ENCODE measurements around the gene WDR90.
"Not testable (repeated sequence)": the region's sequence is repeated elsewhere in the genome, so short reads cannot be mapped to it uniquely, and the experiment has no call there.

The WDR90 gene

GRCh38 chr16:712740-713250 is 63.6 kb downstream of the WDR90 start:
- H3K4me3 ChIP-seq (ENCODE audit: low read length), result not testable (repeated sequence)
- TF ChIP-seq CTCF (IDR thresholded peaks at IDR 0.05; ENCODE audit: insufficient read depth, low read depth, low read length, missing control alignments), result peak; percentile 50
- DNase-seq (ENCODE audit: low read depth), result peak; percentile 96

GRCh38 chr16:714079-714478 is 64.9 kb downstream of the WDR90 start:
- H3K4me3 ChIP-seq (ENCODE audit: low read length), result no peak overlapping the region
- TF ChIP-seq CTCF (IDR thresholded peaks at IDR 0.05; ENCODE audit: insufficient read depth, low read depth, low read length, missing control alignments), result no peak
- peak; percentile 56 for DNase-seq (ENCODE audit: low read depth)

- peak; percentile 93 for DNase-seq (ENCODE audit: low read depth)
- no peak for TF ChIP-seq CTCF (IDR thresholded peaks at IDR 0.05; ENCODE audit: insufficient read depth, low read depth, low read length, missing control alignments)
- peak within 1 kb of the TSS; percentile 54 for H3K4me3 ChIP-seq (ENCODE audit: low read length)
Observed at GRCh38 chr16:714558-715476, 65.7 kb downstream of the WDR90 start, which contains the start of gene METRN. METRN (plus strand) TSS chr16:715118; CDS start chr16:715290, 172 bp downstream.

GRCh38 chr16:715477-716199 is 66.5 kb downstream of the WDR90 start:
- no peak for DNase-seq (ENCODE audit: low read depth)
- peak overlapping the region; percentile 54 for H3K4me3 ChIP-seq (ENCODE audit: low read length)
- no peak for TF ChIP-seq CTCF (IDR thresholded peaks at IDR 0.05; ENCODE audit: insufficient read depth, low read depth, low read length, missing control alignments)

- no peak for DNase-seq (ENCODE audit: low read depth)
- TF ChIP-seq CTCF (IDR thresholded peaks at IDR 0.05; ENCODE audit: insufficient read depth, low read depth, low read length, missing control alignments), result no peak
- peak overlapping the region; percentile 54 for H3K4me3 ChIP-seq (ENCODE audit: low read length)
Observed at GRCh38 chr16:716200-716568, 67.0 kb downstream of the WDR90 start.

GRCh38 chr16:716768-717325 is 67.7 kb downstream of the WDR90 start:
- peak overlapping the region; percentile 54 for H3K4me3 ChIP-seq (ENCODE audit: low read length)
- no peak for TF ChIP-seq CTCF (IDR thresholded peaks at IDR 0.05; ENCODE audit: insufficient read depth, low read depth, low read length, missing control alignments)
- no peak for DNase-seq (ENCODE audit: low read depth)

Data from epithelial cell of esophagus (primary cell).